ENCODE data around the gene LANCL2.
"Not testable (repeated sequence)": the region's sequence is repeated elsewhere in the genome, so short reads cannot be mapped to it uniquely, and the experiment has no call there.

Gene LANCL2

DNA sequence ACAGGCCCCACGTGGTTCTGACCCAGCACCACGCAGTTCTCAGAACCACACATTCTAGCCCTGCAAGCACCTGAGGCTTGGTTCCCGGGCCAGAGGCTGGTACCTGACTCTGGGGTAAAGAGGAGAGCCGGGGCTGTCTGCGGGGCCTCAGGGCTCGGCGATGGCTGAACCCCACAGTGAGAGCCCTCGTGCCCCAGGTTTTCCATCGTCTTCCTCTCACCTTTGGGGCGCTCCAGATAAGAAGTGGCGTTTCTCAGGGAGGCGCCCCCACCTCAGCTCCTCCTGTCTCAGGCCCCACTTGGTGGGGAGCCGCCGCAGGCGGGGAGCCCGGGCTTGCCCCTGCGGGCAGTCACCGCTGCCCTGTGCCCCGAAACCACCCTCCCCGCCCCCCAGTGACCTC, 2.2 kb upstream of the LANCL2 start:
- DNase-seq (ENCODE audit: low read depth), result no peak

- DNase-seq (ENCODE audit: low read depth), result no peak
Observed at GRCh38 chr7:55363386-55364170, 1.6 kb upstream of the LANCL2 start.

- DNase-seq (ENCODE audit: low read depth), result peak; percentile 77
Observed at GRCh38 chr7:55365675-55366460, 731 bp downstream of the LANCL2 start.

DNA sequence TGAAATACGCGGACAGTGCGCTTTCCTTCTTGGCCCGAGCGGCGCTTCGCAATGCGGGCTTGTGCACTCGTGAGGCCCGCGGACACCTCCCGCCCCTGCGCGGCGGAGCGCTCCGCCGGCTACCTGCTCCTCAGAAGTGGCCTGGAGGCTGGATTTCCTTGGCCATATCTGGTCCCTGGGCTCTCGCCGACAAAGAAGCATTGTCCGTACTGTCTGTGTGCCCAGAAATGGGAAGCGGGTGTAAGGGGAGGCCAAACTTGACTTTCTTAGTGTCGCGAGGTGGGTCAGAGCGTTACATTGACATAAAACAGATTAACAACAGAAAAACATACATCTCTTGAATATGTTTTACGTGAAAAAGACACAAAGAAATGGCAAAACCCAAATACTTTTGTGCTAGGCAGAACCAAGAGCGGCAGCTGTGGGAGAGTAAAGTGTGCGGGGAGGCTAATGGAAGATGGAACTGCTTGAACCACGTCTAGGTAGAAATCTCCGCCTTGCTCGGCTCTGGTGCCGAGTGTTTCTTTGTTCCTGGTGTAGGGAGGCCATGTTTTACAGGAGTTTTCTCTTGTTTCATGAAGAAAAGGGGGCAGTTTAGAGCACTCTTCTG, 1.4 kb downstream of the LANCL2 start:
- DNase-seq (ENCODE audit: low read depth), result no peak

GRCh38 chr7:55367283-55367840, 2.2 kb downstream of the LANCL2 start:
- DNase-seq (ENCODE audit: low read depth), result no peak

DNA sequence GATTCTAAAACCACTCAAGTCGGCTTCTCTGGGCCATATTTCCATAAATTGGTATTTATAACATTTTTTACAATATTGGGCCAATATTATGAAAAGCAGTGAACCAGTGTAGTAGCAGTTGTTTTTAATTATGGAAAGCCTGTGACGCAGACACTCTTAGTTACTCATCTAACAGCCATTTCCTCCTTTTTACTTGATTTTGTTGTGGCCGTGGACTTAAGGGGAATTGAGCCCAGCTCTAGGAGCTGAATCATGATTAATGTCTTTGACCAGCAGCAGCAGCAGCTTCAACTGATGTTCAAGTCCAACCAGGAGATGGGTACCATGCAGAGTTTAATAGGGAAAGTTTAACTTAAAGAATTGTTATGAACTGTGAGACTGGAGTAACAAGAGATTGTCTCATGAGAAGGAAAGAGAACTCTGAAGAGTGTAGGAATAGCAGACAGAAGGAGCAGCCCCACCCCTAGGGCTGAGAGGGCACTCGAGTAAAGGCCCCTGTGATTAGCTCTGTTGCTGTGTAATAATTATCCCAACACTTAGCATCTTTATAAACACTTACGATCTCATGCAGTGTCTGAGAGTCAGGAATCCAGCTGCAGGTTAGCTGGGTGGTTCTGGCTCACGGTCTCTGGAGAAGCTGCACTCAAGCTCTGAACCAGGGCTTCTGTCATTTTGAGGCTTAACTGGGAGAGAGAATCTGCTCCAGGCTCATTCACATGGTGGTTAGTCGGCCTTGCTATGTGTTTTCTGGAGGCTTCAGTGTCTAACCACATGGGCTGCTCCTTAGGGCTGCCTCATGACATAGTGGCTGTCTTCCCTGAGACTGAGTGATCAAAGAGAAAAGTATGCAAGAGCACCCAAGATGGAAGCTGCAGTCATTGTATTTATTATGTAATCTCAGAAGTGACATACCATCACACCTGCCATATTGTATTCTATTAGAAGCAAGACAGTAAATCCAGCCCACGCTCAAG, 4.6 kb downstream of the LANCL2 start:
- no peak for DNase-seq (ENCODE audit: low read depth)

DNA sequence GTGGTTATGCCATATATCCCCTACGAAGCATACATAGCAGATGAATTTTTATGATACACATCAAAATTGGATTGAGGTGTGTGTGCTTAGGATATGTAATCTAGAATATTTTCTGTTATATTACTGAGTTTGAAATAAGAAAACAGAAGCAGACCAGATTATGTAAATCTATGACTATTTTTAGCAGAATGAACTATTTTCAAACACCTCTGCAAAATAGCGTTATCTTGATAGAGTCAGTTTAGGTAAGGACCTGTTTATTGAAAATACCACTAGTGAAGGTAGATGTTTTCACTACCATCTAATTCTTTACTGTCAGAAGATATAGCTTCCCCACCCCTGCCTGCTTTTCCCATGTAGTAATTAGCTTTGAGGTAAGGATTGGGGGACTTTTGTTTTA, 9.1 kb downstream of the LANCL2 start:
- DNase-seq (ENCODE audit: low read depth), result no peak

DNA sequence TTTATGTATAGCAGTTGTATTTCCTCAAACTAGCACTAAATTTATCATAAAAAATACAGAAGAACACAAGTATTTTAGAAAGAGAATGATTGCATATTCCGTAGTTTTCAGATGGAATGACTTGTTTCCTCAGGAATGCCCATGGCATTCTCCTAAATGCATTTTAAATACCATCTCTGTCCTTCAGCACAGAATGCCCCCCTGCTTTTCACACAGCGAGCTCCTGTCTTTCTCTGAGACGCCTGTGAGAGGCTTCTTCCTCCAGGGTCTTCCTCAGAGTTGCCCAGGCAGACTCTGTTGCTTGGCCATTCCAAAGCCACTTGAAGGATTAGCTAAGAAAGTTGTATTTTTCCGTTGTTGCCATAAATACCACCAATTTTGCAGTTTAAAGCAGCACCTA, 10.1 kb downstream of the LANCL2 start:
- no peak for DNase-seq (ENCODE audit: low read depth)

DNA sequence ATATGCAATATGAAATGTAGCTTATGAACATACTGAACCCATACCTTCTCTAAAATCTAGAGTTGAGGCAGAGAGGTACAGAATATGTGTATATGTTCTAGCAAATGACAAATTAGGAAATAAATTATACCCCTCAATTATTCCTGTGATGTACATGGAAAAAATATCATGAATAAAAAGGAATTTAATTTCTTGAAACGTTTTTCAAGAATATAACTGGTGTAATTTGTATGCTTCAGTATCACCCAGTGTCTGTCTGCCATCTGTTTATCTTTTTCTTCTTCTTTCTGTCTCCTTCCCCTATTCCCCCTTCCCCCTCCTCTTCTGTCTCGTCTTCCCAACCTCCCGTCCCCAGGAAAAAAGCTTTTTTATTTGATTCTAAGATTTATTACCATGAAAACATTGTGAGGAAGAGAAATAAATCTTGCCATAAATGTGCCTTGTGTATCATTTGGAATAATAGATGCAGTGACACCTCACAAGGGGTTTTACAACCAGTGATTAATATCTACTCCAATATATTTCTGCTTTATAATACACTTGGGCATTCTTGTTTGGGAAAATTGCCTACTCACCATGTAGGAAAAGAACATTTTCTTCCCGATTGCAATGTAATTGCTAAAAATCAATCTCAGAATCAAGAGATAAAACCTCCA, 12.2 kb downstream of the LANCL2 start:
- DNase-seq (ENCODE audit: low read depth), result no peak

DNA sequence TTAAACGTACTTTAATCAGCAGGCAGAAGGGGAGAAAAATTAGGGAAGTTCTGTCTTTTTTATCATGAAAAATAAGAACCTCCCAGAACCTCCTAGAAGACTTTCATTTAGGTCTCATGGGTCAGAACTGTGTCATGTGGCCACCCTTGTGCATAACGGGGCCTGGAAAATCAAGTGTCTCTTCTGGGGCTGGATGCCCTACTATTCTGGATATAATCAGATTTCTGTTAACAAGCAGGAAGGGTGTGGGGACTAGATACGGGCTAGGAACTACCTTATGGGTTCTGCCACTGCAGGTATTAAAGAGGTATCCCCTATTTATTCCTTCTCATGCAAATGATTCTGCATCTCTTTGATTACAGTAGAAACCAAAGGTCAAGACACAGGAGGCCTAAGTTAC, 14.1 kb downstream of the LANCL2 start:
- no peak for DNase-seq (ENCODE audit: low read depth)

DNA sequence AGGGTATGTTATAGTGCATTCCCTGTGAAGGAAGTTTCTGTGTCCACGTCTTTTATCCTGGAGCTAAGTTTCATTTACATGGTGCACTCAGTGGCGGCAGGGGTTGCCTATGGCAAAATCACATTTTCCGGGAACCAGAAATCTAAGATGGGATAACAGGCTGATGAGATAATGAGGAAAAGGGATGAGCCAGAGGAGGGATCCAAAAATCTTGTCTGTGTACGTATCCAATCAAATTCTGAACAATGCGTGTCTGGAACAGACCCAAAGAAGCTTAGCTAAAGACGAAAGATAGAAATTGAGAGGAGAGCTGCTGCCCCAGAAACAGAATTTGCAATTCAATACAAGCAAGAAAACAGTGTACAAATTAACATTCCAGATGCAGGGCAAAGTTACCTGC, 16.1 kb downstream of the LANCL2 start:
- DNase-seq (ENCODE audit: low read depth), result no peak

- DNase-seq (ENCODE audit: low read depth), result no peak
Observed at GRCh38 chr7:55381696-55382095, 16.6 kb downstream of the LANCL2 start.

GRCh38 chr7:55382251-55382650, 17.1 kb downstream of the LANCL2 start:
- DNase-seq (ENCODE audit: low read depth), result no peak

- no peak for DNase-seq (ENCODE audit: low read depth)
Observed at GRCh38 chr7:55386541-55386940, 21.4 kb downstream of the LANCL2 start.

DNA sequence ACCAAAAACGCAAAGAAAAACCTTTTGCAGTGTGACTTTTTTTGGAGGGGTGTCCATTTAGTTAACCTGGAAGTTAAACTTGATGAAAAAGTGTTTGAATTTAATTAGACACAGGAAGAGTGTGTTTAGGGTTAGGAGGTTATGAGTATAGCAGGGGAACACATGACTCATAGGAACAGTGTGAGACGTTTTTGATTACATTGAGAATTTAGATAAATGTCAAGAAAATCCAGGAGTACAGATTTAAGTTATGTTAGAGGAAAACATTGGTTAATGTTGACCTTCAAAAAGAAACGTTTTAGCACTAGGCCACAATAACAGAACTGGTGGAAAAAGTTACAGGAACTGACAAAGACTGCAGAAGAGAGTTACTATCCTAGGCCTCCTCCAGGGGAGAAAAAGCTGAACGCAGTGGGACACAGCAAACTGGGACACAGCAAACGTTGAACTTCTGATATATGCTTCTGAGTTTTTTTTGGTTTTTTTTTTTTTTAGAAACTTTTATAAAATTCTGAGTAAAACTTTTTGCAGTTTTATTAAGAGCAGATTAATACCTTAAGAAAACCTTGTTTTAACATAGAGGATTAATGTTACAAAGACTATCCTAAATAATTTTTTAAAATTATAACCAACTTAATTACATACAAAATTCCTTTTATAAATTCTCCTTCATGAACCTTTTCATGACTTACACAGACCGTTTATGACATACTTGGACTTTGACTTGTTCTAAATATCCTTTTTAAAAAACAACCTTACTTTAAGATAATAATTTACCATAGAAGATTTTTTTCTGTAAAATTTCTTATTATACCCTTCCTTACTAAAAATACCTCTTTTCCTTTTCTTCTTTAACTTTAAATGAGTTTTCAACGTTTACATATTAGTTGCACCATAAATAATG, 22.2 kb downstream of the LANCL2 start:
- no peak for DNase-seq (ENCODE audit: low read depth)

DNA sequence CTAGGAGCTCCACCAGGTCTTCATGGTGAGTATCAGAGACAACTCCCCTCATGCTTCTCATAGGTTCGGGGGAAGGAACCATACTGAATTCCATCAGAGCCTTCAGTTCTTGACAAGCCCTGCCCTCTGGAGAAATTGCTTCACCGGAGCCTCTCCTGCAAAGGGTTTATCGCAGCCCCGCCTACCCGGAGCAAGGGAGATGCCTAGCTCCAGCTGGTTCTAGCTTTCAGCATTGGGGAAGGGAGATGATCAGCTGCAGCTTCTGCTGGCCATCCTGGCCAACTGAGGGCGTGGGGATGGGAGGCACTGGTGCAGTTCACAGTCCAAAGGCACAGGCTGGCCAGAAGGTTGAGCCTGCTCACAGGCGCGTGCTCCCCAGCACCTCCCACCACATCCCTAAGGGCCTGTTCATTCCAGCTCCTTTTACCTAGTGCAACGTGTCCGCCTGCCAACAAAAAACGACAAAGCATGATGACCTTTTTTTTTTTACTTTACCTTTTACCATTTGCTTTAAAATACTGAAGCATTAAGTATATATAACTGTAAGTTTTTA, 31.2 kb downstream of the LANCL2 start:
- DNase-seq (ENCODE audit: low read depth), result no peak

DNA sequence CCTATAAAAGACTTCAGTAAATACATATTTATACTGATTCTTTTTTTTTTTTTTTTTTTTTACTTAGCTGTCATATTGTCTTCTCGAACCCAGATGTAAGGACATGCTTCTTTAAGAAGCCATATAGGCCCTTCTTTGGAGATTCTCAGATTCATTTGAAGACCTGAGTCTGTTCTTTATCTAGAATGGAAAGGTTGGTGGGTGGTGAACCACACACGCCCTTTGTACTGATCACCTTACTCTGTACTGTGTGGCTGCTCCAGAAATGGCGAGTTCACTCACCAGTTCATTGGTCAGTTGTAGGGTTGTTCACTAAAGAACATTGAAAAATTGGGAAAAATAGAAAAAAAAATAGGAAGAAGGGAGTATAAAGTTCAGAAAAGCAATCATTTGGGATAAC, 32.5 kb downstream of the LANCL2 start:
- no peak for DNase-seq (ENCODE audit: low read depth)

DNA sequence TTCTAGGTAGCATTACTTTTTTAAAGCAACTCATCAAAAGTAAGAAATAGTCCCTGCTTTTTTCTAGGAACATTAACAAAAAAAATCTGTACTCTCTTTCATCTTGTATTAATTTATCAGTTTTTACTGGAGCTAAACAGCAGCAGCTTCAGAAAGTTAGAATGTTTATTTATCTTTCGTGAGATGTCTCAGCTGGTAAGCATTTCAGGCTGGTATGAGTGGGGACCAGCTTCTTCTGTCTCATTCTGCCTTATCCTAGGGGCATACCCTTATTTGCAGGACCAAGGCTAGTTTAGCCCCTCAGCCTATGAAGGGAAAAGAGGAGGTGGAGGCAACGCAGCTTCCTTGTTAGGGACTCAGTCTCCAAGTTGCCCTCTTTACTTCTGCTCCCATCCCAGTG, 35.1 kb downstream of the LANCL2 start:
- no peak for DNase-seq (ENCODE audit: low read depth)

GRCh38 chr7:55402506-55402905, 37.4 kb downstream of the LANCL2 start:
- not testable (repeated sequence) for DNase-seq (ENCODE audit: low read depth)

All from HS-27A (cell line).